GM12878 (cell line): ENCODE measurements around the gene LCOR.

Experiments
- CHD2 ChIP-seq: IDR thresholded peaks from 2 replicates; pipeline ENCODE4 v1.6.1; 2011; ENCODE audit warnings: low read depth, low read length, improper control_type of control experiment, borderline replicate concordance
- EED ChIP-seq: sonication (generic); IDR thresholded peaks from 2 replicates; pipeline ENCODE4 v1.6.1; 2016; ENCODE audit warnings: antibody characterized with exemption, low read depth
- KDM1A ChIP-seq: fragments of 200-600 bp; sonication (generic); IDR thresholded peaks from 2 replicates; pipeline ENCODE4 v1.6.1; 2016; ENCODE audit warnings: borderline replicate concordance
- NFIC ChIP-seq: IDR thresholded peaks from 2 replicates; pipeline ENCODE4 v1.6.1; 2012; ENCODE audit warnings: low read depth, mild to moderate bottlenecking, inconsistent platforms, low read length, moderate library complexity
- NFYB ChIP-seq: IDR thresholded peaks from 2 replicates; pipeline ENCODE4 v1.6.1; 2011; ENCODE audit warnings: low read depth, mild to moderate bottlenecking, low read length, improper control_type of control experiment, moderate library complexity; ENCODE audit not compliant: insufficient read depth
- NR2F1 ChIP-seq: fragments of 450-650 bp; conservative IDR thresholded peaks from 2 replicates; pipeline ENCODE4 v1.6.1; 2017; ENCODE audit warnings: mild to moderate bottlenecking
- NRF1 ChIP-seq: conservative IDR thresholded peaks from 2 replicates; pipeline ENCODE4 v1.6.1; 2011; ENCODE audit warnings: mild to moderate bottlenecking, low read depth, low read length, improper control_type of control experiment
- POLR2A ChIP-seq: IDR thresholded peaks from 2 replicates; pipeline ENCODE4 v1.6.1; 2011; ENCODE audit warnings: low read depth, mild to moderate bottlenecking, low read length
- TAF1 ChIP-seq: IDR thresholded peaks from 2 replicates; pipeline ENCODE4 v1.6.1; 2011; ENCODE audit warnings: mild to moderate bottlenecking, low read depth, low read length, borderline replicate concordance
- ZNF274 ChIP-seq: IDR thresholded peaks from one replicate; pipeline ENCODE4 v1.8.0; 2011; ENCODE audit not compliant: insufficient read length, insufficient read depth
- TF ChIP-seq, protein P1 (sequence below): IDR thresholded peaks from 2 replicates; pipeline ENCODE4 v1.6.1; 2012; ENCODE audit warnings: mild to moderate bottlenecking, low read depth, low read length
- TF ChIP-seq, protein P2 (sequence below), 3 experiments: IDR thresholded peaks in 2 of 3; conservative IDR thresholded peaks in 1 of 3; 2 replicates each; pipeline ENCODE4 v1.5.1; 2011; ENCODE audit warnings: low read depth in 3 of 3, low read length in 3 of 3, mild to moderate bottlenecking in 3 of 3, control low read depth in 2 of 3, moderate library complexity in 2 of 3, inconsistent platforms in 1 of 3, mixed read lengths in 1 of 3; ENCODE audit not compliant: control insufficient read depth in 2 of 3, insufficient read depth in 1 of 3; ENCODE audit errors: extremely low read depth in 1 of 3

DNA sequence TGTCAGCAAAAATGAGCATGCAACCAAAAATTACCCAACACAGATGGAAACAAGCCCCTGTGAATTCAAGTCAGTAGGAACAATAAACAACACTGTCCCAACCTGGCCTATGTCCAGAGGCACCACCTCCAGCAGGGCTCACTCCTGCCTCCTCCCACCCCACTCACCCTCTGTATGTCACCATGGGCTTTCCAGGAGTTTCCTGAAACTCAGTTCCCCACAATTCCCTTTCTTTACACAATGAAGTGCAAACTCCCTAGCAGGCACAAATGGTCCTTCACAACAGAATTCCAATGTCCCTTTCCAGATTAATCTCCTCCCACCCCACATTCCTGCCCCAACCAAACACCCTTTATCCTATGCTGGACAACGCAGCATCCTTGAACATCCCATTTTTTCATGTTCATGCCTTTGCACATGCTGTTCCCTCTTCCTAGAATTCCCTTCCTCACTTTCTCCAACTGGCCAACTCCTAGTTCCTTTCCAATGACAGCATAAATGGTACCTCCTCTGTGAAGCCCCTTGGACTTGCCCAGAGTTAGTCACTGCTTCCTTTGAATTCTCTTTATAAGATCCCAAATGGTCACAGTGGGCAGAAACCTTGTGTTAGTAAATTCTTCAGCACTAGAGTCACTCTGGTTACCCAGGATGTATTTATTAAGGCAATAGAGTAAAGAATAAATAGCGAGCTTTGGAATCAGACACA, 196.2 kb downstream of the LCOR start:
- TF ChIP-seq ZNF274 = no peak
- TF ChIP-seq, protein P1, sequence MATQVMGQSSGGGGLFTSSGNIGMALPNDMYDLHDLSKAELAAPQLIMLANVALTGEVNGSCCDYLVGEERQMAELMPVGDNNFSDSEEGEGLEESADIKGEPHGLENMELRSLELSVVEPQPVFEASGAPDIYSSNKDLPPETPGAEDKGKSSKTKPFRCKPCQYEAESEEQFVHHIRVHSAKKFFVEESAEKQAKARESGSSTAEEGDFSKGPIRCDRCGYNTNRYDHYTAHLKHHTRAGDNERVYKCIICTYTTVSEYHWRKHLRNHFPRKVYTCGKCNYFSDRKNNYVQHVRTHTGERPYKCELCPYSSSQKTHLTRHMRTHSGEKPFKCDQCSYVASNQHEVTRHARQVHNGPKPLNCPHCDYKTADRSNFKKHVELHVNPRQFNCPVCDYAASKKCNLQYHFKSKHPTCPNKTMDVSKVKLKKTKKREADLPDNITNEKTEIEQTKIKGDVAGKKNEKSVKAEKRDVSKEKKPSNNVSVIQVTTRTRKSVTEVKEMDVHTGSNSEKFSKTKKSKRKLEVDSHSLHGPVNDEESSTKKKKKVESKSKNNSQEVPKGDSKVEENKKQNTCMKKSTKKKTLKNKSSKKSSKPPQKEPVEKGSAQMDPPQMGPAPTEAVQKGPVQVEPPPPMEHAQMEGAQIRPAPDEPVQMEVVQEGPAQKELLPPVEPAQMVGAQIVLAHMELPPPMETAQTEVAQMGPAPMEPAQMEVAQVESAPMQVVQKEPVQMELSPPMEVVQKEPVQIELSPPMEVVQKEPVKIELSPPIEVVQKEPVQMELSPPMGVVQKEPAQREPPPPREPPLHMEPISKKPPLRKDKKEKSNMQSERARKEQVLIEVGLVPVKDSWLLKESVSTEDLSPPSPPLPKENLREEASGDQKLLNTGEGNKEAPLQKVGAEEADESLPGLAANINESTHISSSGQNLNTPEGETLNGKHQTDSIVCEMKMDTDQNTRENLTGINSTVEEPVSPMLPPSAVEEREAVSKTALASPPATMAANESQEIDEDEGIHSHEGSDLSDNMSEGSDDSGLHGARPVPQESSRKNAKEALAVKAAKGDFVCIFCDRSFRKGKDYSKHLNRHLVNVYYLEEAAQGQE = no peak
- no peak for TF ChIP-seq NRF1
- no peak for TF ChIP-seq TAF1
- TF ChIP-seq NFYB = no peak
- no peak for TF ChIP-seq POLR2A
- TF ChIP-seq, protein P2, sequence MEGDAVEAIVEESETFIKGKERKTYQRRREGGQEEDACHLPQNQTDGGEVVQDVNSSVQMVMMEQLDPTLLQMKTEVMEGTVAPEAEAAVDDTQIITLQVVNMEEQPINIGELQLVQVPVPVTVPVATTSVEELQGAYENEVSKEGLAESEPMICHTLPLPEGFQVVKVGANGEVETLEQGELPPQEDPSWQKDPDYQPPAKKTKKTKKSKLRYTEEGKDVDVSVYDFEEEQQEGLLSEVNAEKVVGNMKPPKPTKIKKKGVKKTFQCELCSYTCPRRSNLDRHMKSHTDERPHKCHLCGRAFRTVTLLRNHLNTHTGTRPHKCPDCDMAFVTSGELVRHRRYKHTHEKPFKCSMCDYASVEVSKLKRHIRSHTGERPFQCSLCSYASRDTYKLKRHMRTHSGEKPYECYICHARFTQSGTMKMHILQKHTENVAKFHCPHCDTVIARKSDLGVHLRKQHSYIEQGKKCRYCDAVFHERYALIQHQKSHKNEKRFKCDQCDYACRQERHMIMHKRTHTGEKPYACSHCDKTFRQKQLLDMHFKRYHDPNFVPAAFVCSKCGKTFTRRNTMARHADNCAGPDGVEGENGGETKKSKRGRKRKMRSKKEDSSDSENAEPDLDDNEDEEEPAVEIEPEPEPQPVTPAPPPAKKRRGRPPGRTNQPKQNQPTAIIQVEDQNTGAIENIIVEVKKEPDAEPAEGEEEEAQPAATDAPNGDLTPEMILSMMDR (IDR thresholded peaks at IDR 0.05 in 2 of 3, conservative IDR thresholded peaks at IDR 0.05 in 1 of 3; ENCODE audit: control insufficient read depth in 2 of 3, extremely low read depth in 1 of 3, insufficient read depth in 1 of 3, low read depth in 3 of 3, low read length in 3 of 3) = no peak
- TF ChIP-seq KDM1A = no peak
- TF ChIP-seq CHD2 = no peak
- no peak for TF ChIP-seq EED
- TF ChIP-seq NR2F1 = no peak
- no peak for TF ChIP-seq NFIC
